DMS53 treated with DMSO at 0.1 percent for 48 hours (cell line): Measurements from ENCODE around the gene GIT1.
A peak's percentile ranks its signal among the peaks of the same experiment; 100 is the strongest.

ENCODE experiments used
- DNase-seq: peaks from one replicate; lab custom pipeline; 2025; ENCODE audit not compliant: unreplicated experiment; lab: John Stamatoyannopoulos, UW

The GIT1 gene, protein sequence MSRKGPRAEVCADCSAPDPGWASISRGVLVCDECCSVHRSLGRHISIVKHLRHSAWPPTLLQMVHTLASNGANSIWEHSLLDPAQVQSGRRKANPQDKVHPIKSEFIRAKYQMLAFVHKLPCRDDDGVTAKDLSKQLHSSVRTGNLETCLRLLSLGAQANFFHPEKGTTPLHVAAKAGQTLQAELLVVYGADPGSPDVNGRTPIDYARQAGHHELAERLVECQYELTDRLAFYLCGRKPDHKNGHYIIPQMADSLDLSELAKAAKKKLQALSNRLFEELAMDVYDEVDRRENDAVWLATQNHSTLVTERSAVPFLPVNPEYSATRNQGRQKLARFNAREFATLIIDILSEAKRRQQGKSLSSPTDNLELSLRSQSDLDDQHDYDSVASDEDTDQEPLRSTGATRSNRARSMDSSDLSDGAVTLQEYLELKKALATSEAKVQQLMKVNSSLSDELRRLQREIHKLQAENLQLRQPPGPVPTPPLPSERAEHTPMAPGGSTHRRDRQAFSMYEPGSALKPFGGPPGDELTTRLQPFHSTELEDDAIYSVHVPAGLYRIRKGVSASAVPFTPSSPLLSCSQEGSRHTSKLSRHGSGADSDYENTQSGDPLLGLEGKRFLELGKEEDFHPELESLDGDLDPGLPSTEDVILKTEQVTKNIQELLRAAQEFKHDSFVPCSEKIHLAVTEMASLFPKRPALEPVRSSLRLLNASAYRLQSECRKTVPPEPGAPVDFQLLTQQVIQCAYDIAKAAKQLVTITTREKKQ

DNA sequence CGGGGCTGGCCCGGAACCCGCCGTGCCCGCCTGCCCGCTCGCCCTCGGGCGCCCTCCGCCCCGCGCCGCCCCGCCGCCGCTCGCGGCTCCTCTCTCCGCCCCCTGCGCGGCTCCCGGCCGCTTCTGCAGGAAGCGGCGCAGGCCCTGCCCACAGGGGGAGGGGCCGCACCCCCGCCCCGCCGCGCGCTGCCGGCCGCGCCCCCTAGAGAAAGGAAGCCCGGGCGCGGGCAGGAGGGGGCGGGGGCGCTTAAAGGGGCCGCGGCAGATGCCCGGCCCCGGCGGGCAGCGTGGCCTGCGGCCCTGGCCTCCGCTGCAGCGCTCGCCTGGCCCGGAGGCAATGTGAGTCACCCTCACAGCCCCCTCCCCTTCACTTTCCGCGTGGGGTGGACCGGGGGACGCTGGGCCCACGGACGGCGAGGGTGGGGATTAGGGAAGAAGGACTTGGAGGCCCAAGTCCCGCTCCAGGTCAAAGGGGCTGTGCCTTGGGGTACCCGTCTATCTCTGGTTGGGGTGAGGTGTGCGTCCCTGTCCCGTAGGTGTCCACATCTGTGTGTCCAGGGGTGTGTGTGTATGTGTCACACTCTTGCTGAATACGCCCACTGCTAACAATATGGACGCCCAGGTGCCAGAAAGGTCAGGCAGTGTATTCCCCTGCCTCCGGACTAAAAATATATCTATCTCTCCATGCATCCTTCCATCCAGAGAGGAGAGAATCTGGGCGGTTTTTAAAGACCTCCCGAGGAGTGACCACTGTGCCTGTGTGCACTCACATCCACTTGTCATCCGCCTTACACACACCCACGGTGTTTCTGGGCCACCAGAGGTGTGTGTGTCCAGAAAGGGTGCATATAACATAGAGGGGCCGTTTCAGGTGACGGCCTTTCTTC, at the start of gene GIT1:
TSS of gene GIT1 (minus strand) at position 125 of the 887 bp plus-strand sequence. CDS start 270 bp downstream, outside the sequence.
- DNase-seq, result peak; percentile 49

DNA sequence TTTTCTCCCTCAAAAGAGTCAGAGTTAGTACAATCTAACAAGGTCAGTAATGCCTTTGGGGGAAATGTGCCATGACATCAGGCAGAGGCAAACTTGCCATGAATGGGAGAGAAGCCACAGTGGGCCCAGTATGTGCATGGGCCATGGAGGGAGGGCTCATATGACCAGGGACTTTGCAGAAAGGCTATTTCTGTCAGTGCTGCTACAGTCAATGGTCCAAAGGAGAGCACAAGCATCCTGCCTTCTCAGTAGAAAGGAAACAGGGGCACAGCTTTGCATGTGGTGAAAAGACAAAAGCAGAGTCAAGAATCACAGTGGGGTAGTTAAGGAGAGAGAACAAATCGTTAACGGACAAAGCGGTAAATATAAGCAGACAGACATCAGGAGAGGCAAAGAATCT, 44.4 kb upstream of the GIT1 start:
- DNase-seq, result no peak

DNA sequence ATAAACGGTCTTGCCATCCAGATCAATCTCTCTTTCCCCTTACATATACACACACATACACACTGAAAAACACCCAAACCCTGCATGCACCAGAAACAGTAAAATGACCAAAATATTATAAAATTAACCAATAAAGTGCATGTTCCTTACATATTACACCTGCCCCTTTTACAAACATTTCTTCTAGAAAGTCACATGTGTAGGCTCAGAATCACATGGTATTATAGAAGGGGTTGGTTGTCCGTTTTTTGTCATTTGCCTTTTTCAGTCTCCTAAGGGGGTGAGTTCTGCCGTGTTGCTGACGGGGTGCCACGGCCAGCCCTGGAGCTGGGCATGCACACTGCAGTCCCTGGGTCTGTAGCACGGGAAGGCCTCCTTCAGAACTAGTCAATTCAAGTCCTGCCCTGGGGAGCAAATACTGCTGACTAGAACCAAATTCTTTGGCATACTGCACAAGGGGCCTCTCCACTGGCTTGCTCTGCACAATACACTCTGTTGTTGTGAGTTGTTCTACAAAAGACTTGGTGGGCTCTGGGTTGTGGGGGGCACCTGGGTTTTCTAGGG, 41.3 kb upstream of the GIT1 start:
- no peak for DNase-seq

DNA sequence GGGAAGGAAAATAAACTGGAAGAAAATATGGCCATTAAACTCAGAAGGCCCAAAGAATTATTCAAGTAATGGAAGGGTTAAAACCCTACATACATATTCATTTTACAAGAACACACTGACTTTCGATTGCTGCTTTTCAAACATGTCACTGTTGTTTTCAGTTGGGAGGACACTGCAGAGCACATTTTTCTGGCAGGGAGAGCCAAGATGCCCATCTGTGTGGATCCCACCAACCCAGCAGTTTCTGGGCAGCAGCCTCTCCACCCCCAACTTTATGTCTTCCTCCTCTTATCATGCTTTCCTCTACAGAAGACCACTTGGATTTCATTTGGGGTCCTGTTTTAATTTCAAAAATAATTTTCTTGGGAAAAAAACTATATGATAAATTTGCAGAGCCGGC, 40.4 kb upstream of the GIT1 start:
- DNase-seq, result no peak

- DNase-seq, result no peak
Observed at GRCh38 chr17:29628644-29629043, 39.2 kb upstream of the GIT1 start.

DNA sequence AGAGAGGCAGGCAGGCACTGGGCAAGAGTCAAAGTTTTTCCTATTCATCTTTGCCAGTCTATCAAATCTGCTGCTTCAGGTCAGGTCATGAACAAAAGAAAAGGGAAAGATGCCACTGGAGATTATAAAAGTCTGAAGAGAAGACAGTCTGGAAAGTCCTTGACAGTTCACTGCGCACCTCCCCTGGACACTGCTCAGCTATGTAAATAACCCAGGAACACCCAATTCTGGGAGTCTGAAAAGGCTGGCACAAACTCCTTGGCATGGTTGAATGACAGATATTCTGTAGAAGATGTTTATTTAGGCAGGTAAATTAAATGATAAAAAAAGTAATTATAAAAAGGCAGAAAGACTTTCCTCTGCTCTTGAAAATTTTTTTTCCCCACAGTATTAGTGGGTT, 38.5 kb upstream of the GIT1 start:
- no peak for DNase-seq

GRCh38 chr17:29625037-29625750, 35.7 kb upstream of the GIT1 start:
- DNase-seq, result no peak

DNA sequence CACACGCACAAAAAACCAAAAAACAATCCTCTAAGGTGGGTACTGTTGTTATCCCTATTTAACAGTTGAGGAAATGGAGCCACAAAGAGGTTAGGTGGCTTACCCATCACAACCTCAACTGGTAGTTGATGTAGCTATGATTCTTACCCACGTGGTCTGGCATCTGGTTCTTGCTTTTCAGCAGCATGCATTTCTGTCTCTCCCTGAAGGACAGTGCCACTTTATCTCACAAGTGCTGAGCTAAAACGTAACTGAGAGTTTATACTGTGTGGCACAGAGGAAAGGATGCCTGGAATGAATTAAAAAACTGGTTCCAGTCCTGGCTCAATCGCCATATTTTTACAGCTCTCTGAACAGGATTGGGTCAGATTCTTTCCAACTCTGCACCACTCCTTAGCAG, 35.1 kb upstream of the GIT1 start:
- DNase-seq, result no peak

DNA sequence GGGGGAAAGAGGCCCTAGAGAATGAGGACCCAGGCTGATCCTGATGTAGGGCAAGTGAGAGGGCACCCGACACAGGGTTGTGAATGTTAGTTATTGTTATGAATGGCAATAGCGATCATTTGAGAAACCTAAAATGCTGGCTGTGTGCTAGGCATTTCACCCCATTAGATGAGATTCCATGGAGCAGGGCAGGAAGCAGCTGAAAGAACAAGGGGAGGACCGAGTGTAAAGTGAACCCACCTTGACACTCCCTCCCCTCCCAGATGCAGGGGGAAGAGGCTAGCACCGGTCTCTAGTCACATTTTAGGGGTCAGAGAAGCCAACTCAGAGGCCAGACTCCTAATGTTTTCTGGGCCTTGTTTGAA, 33.8 kb upstream of the GIT1 start:
- no peak for DNase-seq

- peak; percentile 12 for DNase-seq
Observed at GRCh38 chr17:29622337-29623282, 33.2 kb upstream of the GIT1 start, which contains the start of gene CORO6. Gene CORO6, minus strand, starts transcription at chr17:29622912. Its CDS starts 1,491 bp downstream, at chr17:29621421.

GRCh38 chr17:29621751-29622194, 32.3 kb upstream of the GIT1 start:
- DNase-seq, result no peak

DNA sequence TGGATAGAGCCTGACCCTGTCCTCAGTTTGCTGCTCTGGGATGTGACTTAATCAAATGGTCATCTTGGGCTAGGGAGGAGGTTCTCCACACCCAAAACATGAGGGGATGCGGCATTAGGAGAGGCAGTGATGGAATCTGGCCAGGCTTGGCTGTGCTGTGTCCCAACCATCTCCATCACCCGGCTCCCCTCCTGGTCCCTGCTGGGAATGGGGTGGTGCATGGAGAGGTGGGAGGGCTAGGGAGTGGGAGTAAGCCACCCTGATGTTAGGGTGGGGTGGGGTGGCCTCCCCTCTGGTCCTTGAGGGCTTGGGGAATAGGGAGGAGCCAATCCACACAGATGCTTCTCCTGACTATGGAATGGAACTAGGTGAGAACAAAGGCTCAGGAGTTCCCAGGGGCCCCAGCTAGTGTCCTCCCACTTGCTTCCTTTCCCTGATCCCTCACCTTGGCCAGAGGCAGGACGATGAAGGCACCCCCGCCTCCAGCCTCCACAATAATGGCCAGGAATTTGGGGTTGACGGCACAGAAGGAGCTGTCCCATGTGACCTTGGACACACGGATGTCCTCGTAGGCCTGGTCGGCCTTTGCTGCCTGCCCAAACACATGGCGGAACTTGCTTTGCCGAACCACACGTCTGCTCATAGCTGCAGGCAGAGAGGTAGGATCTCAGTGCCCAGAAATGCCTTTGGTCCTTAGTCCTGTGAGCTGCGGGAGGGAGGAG, 31.5 kb upstream of the GIT1 start:
- DNase-seq, result no peak

DNA sequence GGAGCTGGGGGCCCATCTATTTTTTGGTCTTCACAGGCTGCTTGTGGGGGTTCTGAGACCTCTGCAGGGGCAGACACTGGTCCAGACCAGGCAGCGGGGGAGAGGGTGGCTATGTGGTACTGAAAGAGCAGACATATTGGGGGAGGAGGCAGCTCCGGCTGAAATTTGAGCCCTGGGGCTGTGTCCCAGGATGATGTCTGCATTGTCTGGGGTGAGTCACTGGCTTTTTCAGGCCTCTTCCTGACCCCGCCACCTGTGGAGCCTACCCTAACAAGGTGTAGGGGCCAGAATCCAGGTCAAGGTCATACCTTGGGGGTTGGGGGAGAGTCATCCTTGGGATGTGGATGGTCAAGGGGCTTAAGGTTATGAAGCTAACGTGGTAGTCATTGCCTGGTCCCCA, 30.8 kb upstream of the GIT1 start:
- DNase-seq, result no peak

- no peak for DNase-seq
Observed at GRCh38 chr17:29619251-29619650, 29.8 kb upstream of the GIT1 start.

- DNase-seq, result no peak
Observed at GRCh38 chr17:29618272-29619065, 29.0 kb upstream of the GIT1 start.

DNA sequence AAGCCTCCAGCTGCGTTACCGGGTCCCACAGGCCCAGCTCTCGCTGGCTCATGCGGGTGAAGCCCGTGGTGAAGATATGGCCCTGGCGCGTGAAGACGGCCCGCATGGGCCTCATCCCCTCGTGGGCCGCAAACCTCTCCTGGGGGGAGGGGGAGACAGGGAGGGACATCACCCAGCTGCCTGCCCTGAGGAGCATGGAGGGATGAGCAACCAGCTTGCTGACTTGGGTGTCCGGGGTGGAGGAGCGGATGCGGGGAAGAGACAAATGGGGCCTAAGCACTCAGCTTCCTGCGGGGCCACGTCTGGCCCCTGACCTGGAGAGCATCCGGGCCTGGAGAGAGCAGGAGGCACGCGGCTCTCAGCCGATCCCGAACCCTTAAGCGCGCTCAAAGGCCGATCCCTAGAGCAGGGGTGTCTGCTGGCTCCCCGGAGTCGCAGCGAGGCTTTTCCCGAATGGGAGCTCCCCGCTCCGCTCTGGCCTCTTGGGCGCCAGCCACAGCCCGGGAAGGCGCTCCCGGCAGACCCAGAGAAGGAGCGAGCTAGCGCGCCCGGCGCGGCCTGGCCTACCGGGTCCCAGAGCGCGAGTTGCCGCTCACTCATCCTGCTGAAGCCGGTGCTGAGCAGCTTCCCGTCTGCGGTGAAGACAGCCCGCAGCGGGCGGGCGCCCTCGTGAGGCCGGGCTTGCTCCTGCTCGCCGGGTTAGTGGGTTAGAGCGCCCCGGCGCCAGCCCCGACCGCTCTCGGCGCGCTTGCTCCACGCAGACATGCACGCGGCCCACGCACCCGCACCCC, 28.2 kb upstream of the GIT1 start:
- DNase-seq, result peak; percentile 56

DNA sequence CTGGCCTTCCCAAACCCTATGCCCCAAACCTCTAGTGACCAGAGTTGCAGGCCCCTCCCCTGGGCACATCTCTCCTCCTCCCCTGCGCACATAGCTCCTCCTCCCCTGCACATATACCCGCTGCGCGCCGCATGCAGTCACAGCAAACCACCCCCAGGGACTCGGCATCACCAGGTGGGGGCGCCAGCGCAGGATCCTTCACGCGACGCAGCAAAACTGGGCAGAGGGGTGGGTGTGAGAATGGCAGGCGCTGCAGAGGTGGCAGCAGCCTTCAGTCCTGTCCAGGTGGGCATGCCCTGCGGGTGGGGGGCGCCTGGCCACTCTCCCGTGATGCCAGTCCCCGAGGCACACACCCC, 27.7 kb upstream of the GIT1 start:
- peak; percentile 71 for DNase-seq
